SU-DHL-6 (cell line): ENCODE data around the gene HNRNPU.

Source experiments
- H2AFZ ChIP-seq: fragments of 200-600 bp; sonication (generic); 2 replicates; pipeline ENCODE4 v1.6.1; 2014; ENCODE audit warnings: low read depth, mild to moderate bottlenecking, moderate library complexity, mixed read lengths, antibody characterized with exemption, low read length; ENCODE audit not compliant: severe bottlenecking
- H3F3A ChIP-seq: fragments of 200-600 bp; shearing (Covaris generic); 2 replicates; pipeline ENCODE4 v1.6.0; 2016; ENCODE audit warnings: antibody characterized with exemption, mild to moderate bottlenecking; ENCODE audit not compliant: insufficient read depth
- H3K27ac ChIP-seq: fragments of 200-600 bp; sonication (generic); 2 replicates; pipeline ENCODE4 v1.5.1; 2016; ENCODE audit warnings: low read depth, mild to moderate bottlenecking, low read length, moderate library complexity, mixed read lengths
- H3K27me3 ChIP-seq: fragments of 200-600 bp; sonication (generic), shearing (Covaris generic); 2 replicates; pipeline ENCODE4 v1.6.0; 2014; ENCODE audit warnings: mild to moderate bottlenecking, low read length
- H3K36me3 ChIP-seq: fragments of 200-600 bp; sonication (generic); 2 replicates; pipeline ENCODE4 v1.6.1; 2014; ENCODE audit warnings: mild to moderate bottlenecking, low read length, mixed read lengths
- H3K4me2 ChIP-seq: fragments of 300-600, 200-600 bp; shearing (Covaris generic), sonication (generic); 2 replicates; pipeline ENCODE4 v1.6.0; 2014; ENCODE audit warnings: low read length, low read depth, mild to moderate bottlenecking; ENCODE audit not compliant: poor library complexity, severe bottlenecking
- H3K4me3 ChIP-seq: fragments of 200-600 bp; sonication (generic); 2 replicates; pipeline ENCODE4 v1.5.1; 2014; ENCODE audit warnings: antibody characterized with exemption, low read length, mild to moderate bottlenecking, mixed read lengths; ENCODE audit not compliant: insufficient read depth, poor library complexity, severe bottlenecking
- H3K79me2 ChIP-seq: fragments of 200-600 bp; sonication (generic); 2 replicates; pipeline ENCODE4 v1.6.1; 2014; ENCODE audit warnings: mild to moderate bottlenecking, low read length, moderate library complexity; ENCODE audit not compliant: insufficient read depth
- H3K9ac ChIP-seq: fragments of 200-600 bp; sonication (generic); 2 replicates; pipeline ENCODE4 v1.7.0; 2014; ENCODE audit warnings: mild to moderate bottlenecking, low read length
- H3K9me2 ChIP-seq: fragments of 200-600 bp; sonication (generic); replicated peaks from 2 replicates; pipeline ENCODE4 v1.6.1; 2014; ENCODE audit warnings: low read length; ENCODE audit not compliant: insufficient read depth
- H3K9me3 ChIP-seq: fragments of 200-600 bp; sonication (generic); 2 replicates; pipeline ENCODE4 v1.6.1; 2014; ENCODE audit warnings: low read length, mixed read lengths; ENCODE audit not compliant: insufficient read depth
- H4K20me1 ChIP-seq: fragments of 200-600 bp; sonication (generic); 2 replicates; pipeline ENCODE4 v1.6.1; 2014; ENCODE audit warnings: low read depth, mild to moderate bottlenecking, antibody characterized with exemption, low read length, moderate library complexity, mixed read lengths
- EZH2phosphoT487 ChIP-seq: fragments of 200-600 bp; sonication (generic), shearing (Covaris generic); conservative IDR thresholded peaks from 2 replicates; pipeline ENCODE4 v1.6.1; 2018; ENCODE audit warnings: mild to moderate bottlenecking, antibody characterized with exemption, low read length, moderate library complexity, mixed read lengths
- TF ChIP-seq, protein P1 (sequence below): fragments of 200-600 bp; sonication (generic); IDR thresholded peaks from one replicate; pipeline ENCODE4 v1.5.1; 2017; ENCODE audit warnings: antibody characterized with exemption, mild to moderate bottlenecking, low read length, moderate library complexity; ENCODE audit not compliant: insufficient read depth, poor library complexity, severe bottlenecking

Gene HNRNPU

DNA sequence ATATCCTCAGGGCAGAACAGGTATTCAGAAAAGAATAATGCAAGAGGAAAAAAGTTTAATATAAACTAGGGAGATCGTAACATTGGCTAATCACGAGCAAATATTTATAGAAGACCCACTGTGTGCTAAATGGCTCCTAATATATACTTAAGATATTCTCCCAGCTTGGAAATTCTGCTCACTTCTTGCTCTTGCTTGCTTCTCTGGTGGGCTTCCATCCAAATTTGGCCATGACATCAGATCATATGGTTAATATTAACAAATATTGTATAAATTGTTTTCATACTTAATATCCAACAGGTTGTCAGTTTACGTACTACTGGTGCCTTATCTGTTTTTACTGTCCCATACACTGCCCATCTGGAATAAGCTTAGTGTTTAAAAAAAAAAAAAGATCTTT, 27.8 kb downstream of the HNRNPU start:
- H2AFZ ChIP-seq: no peak overlapping the region
- no peak for TF ChIP-seq EZH2phosphoT487
- TF ChIP-seq, protein P1, sequence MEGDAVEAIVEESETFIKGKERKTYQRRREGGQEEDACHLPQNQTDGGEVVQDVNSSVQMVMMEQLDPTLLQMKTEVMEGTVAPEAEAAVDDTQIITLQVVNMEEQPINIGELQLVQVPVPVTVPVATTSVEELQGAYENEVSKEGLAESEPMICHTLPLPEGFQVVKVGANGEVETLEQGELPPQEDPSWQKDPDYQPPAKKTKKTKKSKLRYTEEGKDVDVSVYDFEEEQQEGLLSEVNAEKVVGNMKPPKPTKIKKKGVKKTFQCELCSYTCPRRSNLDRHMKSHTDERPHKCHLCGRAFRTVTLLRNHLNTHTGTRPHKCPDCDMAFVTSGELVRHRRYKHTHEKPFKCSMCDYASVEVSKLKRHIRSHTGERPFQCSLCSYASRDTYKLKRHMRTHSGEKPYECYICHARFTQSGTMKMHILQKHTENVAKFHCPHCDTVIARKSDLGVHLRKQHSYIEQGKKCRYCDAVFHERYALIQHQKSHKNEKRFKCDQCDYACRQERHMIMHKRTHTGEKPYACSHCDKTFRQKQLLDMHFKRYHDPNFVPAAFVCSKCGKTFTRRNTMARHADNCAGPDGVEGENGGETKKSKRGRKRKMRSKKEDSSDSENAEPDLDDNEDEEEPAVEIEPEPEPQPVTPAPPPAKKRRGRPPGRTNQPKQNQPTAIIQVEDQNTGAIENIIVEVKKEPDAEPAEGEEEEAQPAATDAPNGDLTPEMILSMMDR: no peak
- peak overlapping the region; percentile 98 for H3K4me3 ChIP-seq
- H3K36me3 ChIP-seq: peaks cover 4% of the 10 kb centered on the region
- no peaks in the 10 kb centered on the region for H3K9me3 ChIP-seq
- no peaks in the 10 kb centered on the region for H4K20me1 ChIP-seq
- H3K79me2 ChIP-seq: peaks cover 52% of the 10 kb centered on the region
- H3K9me2 ChIP-seq: no peaks in the 10 kb centered on the region
- H3K9ac ChIP-seq: peak overlapping the region; percentile 98
- no peaks in the 10 kb centered on the region for H3K27me3 ChIP-seq
- H3K4me2 ChIP-seq: peak overlapping the region; percentile 97
- peaks cover 66% of the 10 kb centered on the region for H3F3A ChIP-seq
- H3K27ac ChIP-seq: peak overlapping the region; percentile 94

DNA sequence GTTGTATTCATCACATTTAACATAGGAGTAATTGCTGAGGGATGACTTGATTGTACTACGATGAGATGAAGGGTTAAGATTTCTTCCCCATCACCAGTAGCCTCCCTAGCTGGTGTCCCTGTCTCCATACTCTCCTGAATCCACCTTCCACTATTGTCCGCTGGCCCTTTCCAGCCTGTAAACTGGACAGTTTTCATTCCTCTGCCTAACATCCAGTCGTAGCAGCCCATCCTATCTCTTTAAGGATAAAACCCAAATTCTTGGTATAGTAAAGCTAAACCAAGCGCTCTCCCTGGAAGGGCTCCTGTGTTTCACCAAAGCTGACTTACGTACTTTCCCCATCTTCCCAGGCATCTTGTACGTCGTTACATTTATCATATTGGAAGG, 28.2 kb downstream of the HNRNPU start:
- H3K27me3 ChIP-seq: no peaks in the 10 kb centered on the region
- no peak for TF ChIP-seq EZH2phosphoT487
- TF ChIP-seq, protein P1: no peak
- peak overlapping the region; percentile 97 for H3K4me2 ChIP-seq
- H3K79me2 ChIP-seq: peaks cover 48% of the 10 kb centered on the region
- no peaks in the 10 kb centered on the region for H3K9me3 ChIP-seq
- peak overlapping the region; percentile 98 for H3K4me3 ChIP-seq
- no peak overlapping the region for H2AFZ ChIP-seq
- H3K27ac ChIP-seq: peak overlapping the region; percentile 94
- H4K20me1 ChIP-seq: no peaks in the 10 kb centered on the region
- H3K36me3 ChIP-seq: no peaks in the 10 kb centered on the region; the same call in none of the 2 replicates
- peak overlapping the region; percentile 98 for H3K9ac ChIP-seq
- no peaks in the 10 kb centered on the region for H3K9me2 ChIP-seq
- H3F3A ChIP-seq: peaks cover 65% of the 10 kb centered on the region

DNA sequence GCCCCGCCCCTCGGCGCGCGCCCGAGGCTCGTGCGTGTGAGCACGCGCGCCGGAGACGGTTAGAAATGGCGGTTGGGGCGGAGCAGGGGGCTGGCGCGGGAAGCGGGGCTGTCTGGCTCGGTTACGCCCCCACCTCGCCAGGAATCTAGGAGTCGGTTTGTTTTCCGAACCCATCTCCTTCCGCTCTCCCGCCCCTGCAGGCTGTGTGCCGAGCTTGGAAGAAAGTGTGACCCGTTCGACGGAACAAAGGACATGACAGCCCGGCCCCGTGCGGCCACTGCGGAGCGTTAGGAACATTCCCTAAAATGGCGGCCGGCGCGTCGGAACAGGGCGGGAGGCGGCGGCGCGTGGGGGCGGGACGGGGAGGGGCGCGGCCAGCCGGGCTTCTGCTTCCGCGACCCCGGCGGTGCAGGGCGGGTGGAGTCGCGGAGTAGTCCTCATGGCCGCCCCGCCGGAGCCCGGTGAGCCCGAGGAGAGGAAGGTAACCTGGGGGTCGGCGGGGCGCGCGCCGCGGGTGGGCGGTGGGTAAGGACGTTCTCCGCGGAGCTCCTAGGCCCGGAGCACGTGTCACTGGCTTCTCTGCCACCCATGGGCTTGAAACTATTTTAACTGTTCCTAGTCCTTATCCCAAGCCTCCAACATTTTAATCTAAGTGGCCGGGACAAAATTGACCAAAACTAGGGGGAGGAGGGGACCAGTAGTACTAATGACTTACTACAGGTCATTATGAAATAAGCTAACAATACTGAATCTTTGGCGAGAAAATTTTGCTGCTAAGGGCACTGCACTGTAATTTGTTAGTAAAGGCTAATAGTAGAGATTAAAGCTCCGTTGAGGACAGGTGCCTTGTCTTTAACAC, 28.8 kb downstream of the HNRNPU start, which contains the start of gene COX20:
Gene COX20 (plus strand): TSS at position 383 of the 859 bp plus-strand sequence. CDS start 57 bp downstream, at position 440.
- peaks cover 47% of the 10 kb centered on the region for H3K79me2 ChIP-seq

More for the DNA sequence above, 28.8 kb downstream of the HNRNPU start, which contains the start of gene COX20:
- no peaks in the 10 kb centered on the region for H3K9me3 ChIP-seq
- peak within 1 kb of the TSS; percentile 98 for H3K4me3 ChIP-seq
- H3K9ac ChIP-seq: peak within 1 kb of the TSS; percentile 98
- H3K9me2 ChIP-seq: no peaks in the 10 kb centered on the region
- H3K4me2 ChIP-seq: peak within 1 kb of the TSS; percentile 97
- peak within 1 kb of the TSS; percentile 94 for H3K27ac ChIP-seq
- H3K36me3 ChIP-seq: no peaks in the 10 kb centered on the region; the same call in none of the 2 replicates
- peaks cover 65% of the 10 kb centered on the region for H3F3A ChIP-seq
- peak within 1 kb of the TSS; percentile 98 for H2AFZ ChIP-seq
- no peak for TF ChIP-seq EZH2phosphoT487
- TF ChIP-seq, protein P1: no peak
- H4K20me1 ChIP-seq: no peaks in the 10 kb centered on the region
- no peaks in the 10 kb centered on the region for H3K27me3 ChIP-seq
